DOHH2 (cell line): ENCODE data around the gene DAZAP1.

ENCODE experiments used
- EZH2phosphoT487 ChIP-seq: fragments of 200-600 bp; sonication (generic); IDR thresholded peaks from 2 replicates; pipeline ENCODE4 v1.6.1; 2017; ENCODE audit warnings: borderline replicate concordance, mild to moderate bottlenecking, antibody characterized with exemption, low read length, moderate library complexity, mixed read lengths
- TF ChIP-seq, protein P1 (sequence below): fragments of 200-600 bp; sonication (generic); IDR thresholded peaks from one replicate; pipeline ENCODE4 v1.5.1; 2014; ENCODE audit warnings: antibody characterized with exemption, mild to moderate bottlenecking, low read depth, low read length; ENCODE audit not compliant: poor library complexity, severe bottlenecking

- TF ChIP-seq, protein P1, sequence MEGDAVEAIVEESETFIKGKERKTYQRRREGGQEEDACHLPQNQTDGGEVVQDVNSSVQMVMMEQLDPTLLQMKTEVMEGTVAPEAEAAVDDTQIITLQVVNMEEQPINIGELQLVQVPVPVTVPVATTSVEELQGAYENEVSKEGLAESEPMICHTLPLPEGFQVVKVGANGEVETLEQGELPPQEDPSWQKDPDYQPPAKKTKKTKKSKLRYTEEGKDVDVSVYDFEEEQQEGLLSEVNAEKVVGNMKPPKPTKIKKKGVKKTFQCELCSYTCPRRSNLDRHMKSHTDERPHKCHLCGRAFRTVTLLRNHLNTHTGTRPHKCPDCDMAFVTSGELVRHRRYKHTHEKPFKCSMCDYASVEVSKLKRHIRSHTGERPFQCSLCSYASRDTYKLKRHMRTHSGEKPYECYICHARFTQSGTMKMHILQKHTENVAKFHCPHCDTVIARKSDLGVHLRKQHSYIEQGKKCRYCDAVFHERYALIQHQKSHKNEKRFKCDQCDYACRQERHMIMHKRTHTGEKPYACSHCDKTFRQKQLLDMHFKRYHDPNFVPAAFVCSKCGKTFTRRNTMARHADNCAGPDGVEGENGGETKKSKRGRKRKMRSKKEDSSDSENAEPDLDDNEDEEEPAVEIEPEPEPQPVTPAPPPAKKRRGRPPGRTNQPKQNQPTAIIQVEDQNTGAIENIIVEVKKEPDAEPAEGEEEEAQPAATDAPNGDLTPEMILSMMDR, result no peak
- no peak for TF ChIP-seq EZH2phosphoT487
Observed at GRCh38 chr19:1474011-1474764, 66.8 kb downstream of the DAZAP1 start.
